SK-N-SH (cell line): Measurements from ENCODE around the gene HOXC5. TPM values are rescaled to one million over a fixed set of nuclear protein-coding genes. Genes with fewer than 3 reads are reported as not detected.

Experiments used
- CTCF ChIA-PET: fragments of 300-600, 350-600 bp; formaldehyde crosslinking; extraction: SDS; loops from one replicate; lab custom pipeline; 2021; lab: Yijun Ruan, JAX
- POLR2A ChIA-PET: fragments of 350-600 bp; sonication (Branson Sonifier 250); formaldehyde crosslinking; extraction: SDS; loops from one replicate; lab custom pipeline; 2020; ENCODE audit warnings: antibody characterized with exemption, inconsistent platforms; lab: Yijun Ruan, JAX
- DNase-seq: peaks from one replicate; pipeline ENCODE4 v3.0.0; 2012
- H2AFZ ChIP-seq: fragments of 200-600 bp; sonication (generic); 2 replicates; pipeline ENCODE4 v1.8.1; 2016; ENCODE audit warnings: antibody characterized with exemption, mild to moderate bottlenecking, low read depth
- H3F3A ChIP-seq: fragments of 200-600 bp; sonication (generic); replicated peaks from 2 replicates; pipeline ENCODE3; 2016; ENCODE audit warnings: antibody characterized with exemption, mild to moderate bottlenecking; ENCODE audit not compliant: insufficient read depth
- H3K27ac ChIP-seq, 2 experiments: fragments of 200-500 bp in 1 of 2; fragments of 200-600 bp in 1 of 2; sonication (Bioruptor generic) in 1 of 2; sonication (generic), shearing (Covaris generic) in 1 of 2; 2 replicates each; pipeline versions ENCODE4 v1.5.1 to v1.6.1; 2014 to 2016; ENCODE audit warnings: low read depth in 2 of 2, inconsistent platforms in 1 of 2, low read length in 1 of 2, mild to moderate bottlenecking in 1 of 2, mixed read lengths in 1 of 2
- H3K27me3 ChIP-seq: fragments of 200-600 bp; sonication (generic), shearing (Covaris generic); 2 replicates; pipeline ENCODE4 v1.6.1; 2016; ENCODE audit warnings: mixed run types; ENCODE audit not compliant: insufficient read depth
- H3K36me3 ChIP-seq, 2 experiments: fragments of 200-500 bp in 1 of 2; fragments of 200-600 bp in 1 of 2; sonication (Bioruptor generic) in 1 of 2; sonication (generic) in 1 of 2; replicated peaks in 1 of 2; 2 replicates each; pipeline versions ENCODE3 to v1.5.1; 2014 to 2016; ENCODE audit warnings: low read length in 1 of 2, mild to moderate bottlenecking in 1 of 2; ENCODE audit not compliant: insufficient read depth in 2 of 2, control insufficient read depth in 1 of 2
- H3K4me1 ChIP-seq, 2 experiments: fragments of 200-500 bp in 1 of 2; fragments of 200-600 bp in 1 of 2; sonication (Bioruptor generic) in 1 of 2; sonication (generic), shearing (Covaris generic) in 1 of 2; 2 replicates each; pipeline versions ENCODE4 v1.5.1 to v1.6.1; 2014 to 2016; ENCODE audit warnings: low read depth in 1 of 2, low read length in 1 of 2, mixed run types in 1 of 2; ENCODE audit not compliant: insufficient read depth in 2 of 2, control insufficient read depth in 1 of 2
- H3K4me2 ChIP-seq: fragments of 200-600 bp; sonication (generic), shearing (Covaris generic); 2 replicates; pipeline ENCODE4 v1.6.1; 2017; ENCODE audit warnings: mixed run types
- H3K4me3 ChIP-seq, 2 experiments: fragments of 200-500 bp in 1 of 2; fragments of 200-600 bp in 1 of 2; sonication (Bioruptor generic) in 1 of 2; sonication (generic), shearing (Covaris generic) in 1 of 2; 2 replicates each; pipeline versions ENCODE4 v1.5.1 to v1.8.1; 2014 to 2016; ENCODE audit warnings: low read depth in 2 of 2, inconsistent platforms in 1 of 2, low read length in 1 of 2, mild to moderate bottlenecking in 1 of 2, mixed read lengths in 1 of 2, moderate library complexity in 1 of 2
- H3K79me2 ChIP-seq: fragments of 200-600 bp; sonication (generic); 2 replicates; pipeline ENCODE4 v1.8.1; 2017; ENCODE audit warnings: mild to moderate bottlenecking; ENCODE audit not compliant: insufficient read depth
- H3K9ac ChIP-seq: fragments of 200-600 bp; sonication (generic); 2 replicates; pipeline ENCODE4 v1.6.1; 2017; ENCODE audit warnings: mixed run types
- H3K9me2 ChIP-seq: fragments of 200-600 bp; sonication (generic); 2 replicates; pipeline ENCODE4 v1.6.1; 2017; ENCODE audit warnings: mixed run types
- H3K9me3 ChIP-seq: fragments of 200-600 bp; sonication (generic); 2 replicates; pipeline ENCODE4 v1.6.1; 2017; ENCODE audit warnings: mixed run types, mild to moderate bottlenecking, moderate library complexity
- H4K20me1 ChIP-seq: fragments of 200-600 bp; sonication (generic); 2 replicates; pipeline ENCODE4 v1.6.1; 2017; ENCODE audit warnings: mild to moderate bottlenecking, mixed run types; ENCODE audit not compliant: insufficient read depth
- EP300 ChIP-seq, 2 experiments: IDR thresholded peaks; 2 replicates each; pipeline versions ENCODE4 v1.4.0 to v1.6.1; 2012; ENCODE audit warnings: borderline replicate concordance in 1 of 2, low read depth in 1 of 2, low read length in 1 of 2
- EZH2phosphoT487 ChIP-seq: fragments of 200-600 bp; sonication (generic); IDR thresholded peaks from 2 replicates; pipeline ENCODE4 v1.6.1; 2017; ENCODE audit warnings: low read depth, mixed run types, mild to moderate bottlenecking, antibody characterized with exemption, moderate library complexity, borderline replicate concordance
- FOXM1 ChIP-seq: IDR thresholded peaks from 2 replicates; pipeline ENCODE4 v1.4.0; 2012; ENCODE audit warnings: low read depth, mild to moderate bottlenecking
- GATA2 ChIP-seq: sonication (generic); formaldehyde crosslinking; IDR thresholded peaks from 2 replicates; pipeline ENCODE4 v1.5.0; 2020; ENCODE audit warnings: mild to moderate bottlenecking, missing genetic modification reagents
- IRF3 ChIP-seq: fragments of 150-350 bp; IDR thresholded peaks from 2 replicates; pipeline ENCODE4 v1.6.1; 2016; ENCODE audit warnings: mild to moderate bottlenecking, low read depth, low read length
- MAX ChIP-seq: IDR thresholded peaks from 2 replicates; pipeline ENCODE4 v1.4.0; 2012; ENCODE audit warnings: low read depth
- MEF2A ChIP-seq: IDR thresholded peaks from 2 replicates; pipeline ENCODE4 v1.4.0; 2012; ENCODE audit warnings: low read depth, borderline replicate concordance
- MXI1 ChIP-seq: IDR thresholded peaks from 2 replicates; pipeline ENCODE4 v1.6.1; 2012; ENCODE audit warnings: mild to moderate bottlenecking, low read depth, low read length, improper control_type of control experiment
- NRF1 ChIP-seq: IDR thresholded peaks from 2 replicates; pipeline ENCODE4 v1.6.1; 2012; ENCODE audit warnings: low read depth, mild to moderate bottlenecking, low read length
- RCOR1 ChIP-seq: fragments of 150-350 bp; IDR thresholded peaks from 2 replicates; pipeline ENCODE4 v1.6.1; 2017; ENCODE audit warnings: antibody characterized with exemption, low read length
- RFX5 ChIP-seq: IDR thresholded peaks from 2 replicates; pipeline ENCODE4 v1.6.1; 2012; ENCODE audit warnings: mild to moderate bottlenecking, improper control_type of control experiment, low read length
- SMC3 ChIP-seq: IDR thresholded peaks from 2 replicates; pipeline ENCODE4 v1.6.1; 2012; ENCODE audit warnings: low read depth, low read length, improper control_type of control experiment
- TCF12 ChIP-seq: IDR thresholded peaks from 2 replicates; pipeline ENCODE4 v1.4.0; 2012
- USF1 ChIP-seq: IDR thresholded peaks from 2 replicates; pipeline ENCODE4 v1.4.0; 2012; ENCODE audit warnings: low read depth, borderline replicate concordance
- WGBS: methylation state at CpG from one replicate; pipeline ENCODE4 v1.1.6; 2017; ENCODE audit warnings: low lambda C conversion rate; 5-methylcytosine and 5-hydroxymethylcytosine counted together
- polyA plus RNA-seq, 3 experiments: library from polyadenylated mRNA; depleted of rRNA; stranded (reverse); fragments of >200 nt; gene quantifications; 2 replicates each; pipeline ENCODE4 v1.2.3, GENCODE V29; 2012

The HOXC5 gene
- polyA plus RNA-seq, 1 of the 3 experiments (the other 2 are of a cell fraction) = 2.1 TPM

GRCh38 chr12:54001283-54002187, 31.3 kb upstream of the HOXC5 start:
- Histone ChIP-seq H3K9me2 (no peaks in the 10 kb centered on the region), H4K20me1 (no peaks in the 10 kb centered on the region), H2AFZ (no peak overlapping the region), H3F3A (no peaks in the 10 kb centered on the region), H3K4me3 (peak overlapping the region in 1 of 2 experiments; percentile 80; a peak in 1 of 4 replicates), H3K4me1 (peaks cover 0 to 18% of the 10 kb centered on the region in 2 experiments; a peak in 2 of 4 replicates), H3K9me3 (no peaks in the 10 kb centered on the region), H3K36me3 (no peaks in the 10 kb centered on the region), H3K4me2 (peak overlapping the region; percentile 99; the same call in 1 of the 2 replicates), H3K9ac (no peak overlapping the region; the same call in 1 of the 2 replicates), H3K79me2 (no peaks in the 10 kb centered on the region), H3K27ac (no peak overlapping the region), H3K27me3 (peaks cover 13% of the 10 kb centered on the region; the same call in 1 of the 2 replicates)
- ChIA-PET CTCF (interaction anchor here (1.3 to 24.5 kb wide), 9 partner anchors 10 to 367 kb away, joined by 3 to 568 read pairs (median 57); partner anchors contain the start of genes HOXC10 and SMUG1), POLR2A (interaction anchor here (2.1 kb wide), 1 partner anchor 13 kb away, joined by 5 read pairs; no protein-coding TSS in a partner anchor)
- no peak for TF ChIP-seq EZH2phosphoT487
- TF ChIP-seq IRF3 = no peak
- no peak for TF ChIP-seq MAX
- TF ChIP-seq MEF2A = no peak
- TF ChIP-seq RCOR1 = no peak
- TF ChIP-seq TCF12 = no peak
- no peak for TF ChIP-seq SMC3
- TF ChIP-seq MXI1 = no peak
- TF ChIP-seq NRF1 = no peak
- no peak for TF ChIP-seq FOXM1
- no peak for TF ChIP-seq USF1
- TF ChIP-seq EP300 (IDR thresholded peaks at IDR 0.05; ENCODE audit: borderline replicate concordance in 1 of 2, low read depth in 1 of 2, low read length in 1 of 2) = no peak
- DNase-seq = no peak
- 88% methylated on average over 8 of the region's 8 CpGs for WGBS

GRCh38 chr12:54002278-54002914, 30.5 kb upstream of the HOXC5 start:
- no peaks in the 10 kb centered on the region for H3K79me2 ChIP-seq
- peaks cover 13% of the 10 kb centered on the region; the same call in 1 of the 2 replicates for H3K27me3 ChIP-seq
- H3K4me3 ChIP-seq = no peak overlapping the region
- H3K27ac ChIP-seq = no peak overlapping the region
- H3K9me2 ChIP-seq = no peaks in the 10 kb centered on the region
- H4K20me1 ChIP-seq = no peaks in the 10 kb centered on the region
- no peak for TF ChIP-seq MEF2A
- TF ChIP-seq TCF12 = no peak
- TF ChIP-seq RFX5 = no peak
- TF ChIP-seq USF1 = no peak
- TF ChIP-seq GATA2 (CRISPR knock-in tag) = no peak
- TF ChIP-seq MAX = no peak
- TF ChIP-seq MXI1 = no peak
- H3K36me3 ChIP-seq = no peaks in the 10 kb centered on the region
- no peak overlapping the region for H3K4me2 ChIP-seq
- no peaks in the 10 kb centered on the region for H3K9me3 ChIP-seq
- no peak overlapping the region for H3K9ac ChIP-seq
- CTCF ChIA-PET = interaction anchor here (6.4 to 24.5 kb wide), 6 partner anchors 16 to 212 kb away, joined by 57 to 568 read pairs (median 200); partner anchors contain the start of genes HOXC10, HOXC5, HOXC6 and SMUG1
- no peak for DNase-seq
- no peaks in the 10 kb centered on the region for H3F3A ChIP-seq
- POLR2A ChIA-PET = no interaction called here
- peaks cover 0 to 18% of the 10 kb centered on the region in 2 experiments; a peak in 1 of 4 replicates for H3K4me1 ChIP-seq
- no peak overlapping the region for H2AFZ ChIP-seq
- 84% methylated on average over 19 of the region's 19 CpGs for WGBS
